Hematopoietic multipotent progenitor cell treated with erythropoietin and hydrocortisone succinate and interleukin-3 and kit ligand, for 4 days (in vitro differentiated cells): ENCODE results near the gene FAM47C.
A peak's percentile ranks its signal among the peaks of the same experiment; 100 is the strongest.
"Not testable (repeated sequence)": the region's sequence is repeated elsewhere in the genome, so short reads cannot be mapped to it uniquely, and the experiment has no call there.

ENCODE experiments used
- DNase-seq: peaks from one replicate; pipeline ENCODE4 v3.0.0-alpha.2; 2015

Gene FAM47C

DNA sequence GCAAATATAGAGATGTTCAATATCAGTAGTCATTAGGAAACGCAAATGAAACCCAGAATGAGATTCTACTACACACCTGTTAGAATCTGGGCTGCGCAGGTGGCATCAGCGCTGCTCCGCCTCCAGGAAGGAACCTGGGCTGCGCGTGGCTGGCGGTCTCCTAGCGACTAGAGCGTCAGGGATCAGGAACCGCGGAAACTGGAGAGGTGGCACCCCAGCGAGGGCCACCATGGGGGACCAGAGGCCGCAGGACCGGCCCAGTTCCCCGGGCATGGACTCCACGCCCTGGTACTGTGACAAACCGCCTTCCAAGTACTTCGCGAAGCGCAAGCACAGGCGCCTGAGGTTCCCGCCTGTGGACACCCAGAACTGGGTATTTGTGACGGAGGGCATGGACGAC is at the start of gene FAM47C:
Gene FAM47C (plus strand): TSS at position 185 of the 400 bp plus-strand sequence. CDS start 45 bp downstream, at position 230.
- DNase-seq, result not testable (repeated sequence)

DNA sequence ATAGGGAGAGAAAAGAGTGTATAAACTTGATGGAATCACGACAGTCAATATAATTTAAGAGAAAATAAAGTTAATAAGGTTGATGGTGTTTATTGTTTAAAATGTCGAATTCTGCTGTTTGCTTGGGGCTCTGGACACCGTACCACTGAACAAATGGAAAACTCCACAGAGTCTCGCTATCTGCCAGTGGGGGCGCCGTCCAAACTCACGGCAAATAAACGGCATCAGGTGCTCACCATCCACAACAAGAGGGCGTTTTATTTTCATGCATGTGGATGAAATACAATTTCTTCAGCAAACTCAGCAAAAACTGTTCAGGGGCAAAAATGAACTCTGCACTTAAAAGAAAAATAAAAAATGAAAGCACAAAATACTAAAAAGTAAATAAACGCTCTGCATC is 46.6 kb upstream of the FAM47C start:
- DNase-seq, result no peak

DNA sequence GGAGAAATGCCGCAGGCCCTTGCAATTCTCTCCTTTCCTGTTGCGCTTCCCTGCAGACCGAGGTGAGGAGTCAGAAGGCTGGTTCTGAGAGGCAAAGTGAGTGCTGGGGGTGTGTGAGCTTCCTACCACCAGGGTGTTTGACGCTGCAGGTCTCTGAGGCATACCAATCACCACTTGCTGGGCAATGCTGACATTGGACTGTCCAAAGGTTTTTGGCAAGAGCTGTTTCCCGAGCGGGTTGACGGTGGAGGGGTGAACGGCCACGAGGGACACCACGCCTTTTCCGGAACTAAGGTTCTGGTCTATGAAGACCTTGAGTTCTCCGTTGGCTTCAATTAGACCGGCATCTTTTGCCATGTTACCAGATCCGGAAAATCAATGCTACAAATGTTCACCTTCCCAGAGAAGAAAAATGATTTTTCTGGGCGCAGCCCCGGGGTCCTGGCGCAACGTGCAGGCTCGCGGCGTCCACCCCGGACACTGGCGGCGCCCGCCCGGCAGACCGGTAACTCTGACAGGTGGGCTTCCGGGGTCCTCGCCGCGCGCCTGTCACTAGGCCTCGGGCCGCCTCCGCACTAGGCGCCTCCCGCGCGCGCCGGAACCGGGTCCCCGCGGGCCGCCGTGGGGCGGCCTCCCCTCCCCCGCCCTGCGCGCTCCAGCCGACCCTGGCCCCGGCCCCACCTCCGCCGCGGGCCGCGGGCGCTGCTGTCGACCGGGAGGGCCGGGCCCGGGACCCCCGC is 44.9 kb upstream of the FAM47C start:
- no peak for DNase-seq

DNA sequence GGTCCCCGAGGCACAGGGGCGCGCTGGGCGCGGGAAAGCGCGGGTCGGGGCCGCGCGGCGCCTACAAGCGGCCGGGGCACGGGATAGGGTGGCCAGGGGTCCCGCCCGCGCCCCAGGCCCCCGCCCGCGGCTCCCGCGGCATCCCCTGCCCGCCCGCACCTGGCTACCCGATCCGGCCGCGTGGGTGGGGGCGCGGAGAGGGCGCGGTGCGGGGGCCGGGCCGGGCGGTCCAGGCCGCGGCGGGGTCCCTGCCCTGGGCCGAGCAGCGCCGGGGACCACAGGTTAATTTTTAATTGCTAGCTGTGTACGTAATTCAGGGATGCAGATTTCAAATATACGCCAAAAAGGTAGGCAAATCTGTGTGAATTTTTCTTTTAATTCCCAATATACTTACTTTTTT is 44.3 kb upstream of the FAM47C start:
- DNase-seq, result no peak

DNA sequence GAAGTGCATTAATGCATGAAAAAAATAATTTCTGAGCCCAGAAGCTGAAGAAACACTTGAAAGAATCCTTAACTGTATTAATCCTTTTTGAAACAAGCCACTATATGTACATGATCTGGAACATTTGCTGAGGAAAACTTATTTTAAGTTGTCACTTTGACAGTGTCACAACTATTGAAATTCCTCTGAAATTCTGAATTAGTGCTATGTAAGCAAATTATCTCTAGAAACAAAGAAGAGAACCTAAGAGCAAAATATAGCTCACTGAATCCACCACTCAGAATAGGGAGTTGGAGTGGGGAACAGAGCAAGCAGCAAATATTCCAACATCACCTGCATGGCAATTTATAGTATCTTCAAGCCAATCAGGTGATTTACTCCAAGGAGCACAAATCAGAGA is 34.6 kb upstream of the FAM47C start:
- DNase-seq, result no peak

DNA sequence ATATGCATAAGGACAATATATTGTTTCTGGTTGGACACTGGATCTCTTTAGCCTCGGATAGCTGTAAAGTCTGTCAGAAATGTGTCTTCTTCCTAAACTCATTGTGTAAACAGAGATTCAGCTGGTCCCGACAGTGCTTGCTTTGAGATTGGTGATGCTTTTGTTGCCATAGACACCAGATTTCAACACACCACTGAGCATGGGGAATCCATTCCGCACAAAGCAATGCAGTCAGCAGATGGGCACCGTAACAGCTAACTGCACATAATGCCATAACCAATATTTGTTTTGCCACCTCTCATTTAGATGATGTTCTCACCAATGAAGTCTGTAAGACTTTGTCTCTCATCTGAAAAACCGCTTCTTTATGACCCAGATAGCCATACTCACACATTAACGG is 33.3 kb upstream of the FAM47C start:
- no peak for DNase-seq

DNA sequence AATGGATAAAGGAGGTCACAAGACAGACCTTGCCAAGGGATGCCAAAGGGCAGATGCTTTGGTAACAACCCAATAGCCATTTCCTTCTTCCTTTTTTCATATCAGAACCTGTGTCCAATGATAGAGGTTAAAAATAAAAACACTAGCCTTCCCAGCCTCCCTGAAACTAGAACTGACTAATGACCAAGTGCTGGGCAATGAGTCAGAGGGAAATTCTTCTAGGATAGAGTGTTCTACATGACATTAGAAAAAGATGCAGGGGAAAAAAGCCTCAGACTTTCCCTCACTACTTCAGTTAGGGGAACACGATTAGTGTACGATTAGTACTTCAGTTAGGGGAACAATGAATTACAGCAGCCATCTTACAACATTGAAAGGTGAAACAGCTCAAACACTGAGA is 29.3 kb upstream of the FAM47C start:
- no peak for DNase-seq

- no peak for DNase-seq
Measured at GRCh38 chrX:36983831-36984230, 24.3 kb upstream of the FAM47C start.

DNA sequence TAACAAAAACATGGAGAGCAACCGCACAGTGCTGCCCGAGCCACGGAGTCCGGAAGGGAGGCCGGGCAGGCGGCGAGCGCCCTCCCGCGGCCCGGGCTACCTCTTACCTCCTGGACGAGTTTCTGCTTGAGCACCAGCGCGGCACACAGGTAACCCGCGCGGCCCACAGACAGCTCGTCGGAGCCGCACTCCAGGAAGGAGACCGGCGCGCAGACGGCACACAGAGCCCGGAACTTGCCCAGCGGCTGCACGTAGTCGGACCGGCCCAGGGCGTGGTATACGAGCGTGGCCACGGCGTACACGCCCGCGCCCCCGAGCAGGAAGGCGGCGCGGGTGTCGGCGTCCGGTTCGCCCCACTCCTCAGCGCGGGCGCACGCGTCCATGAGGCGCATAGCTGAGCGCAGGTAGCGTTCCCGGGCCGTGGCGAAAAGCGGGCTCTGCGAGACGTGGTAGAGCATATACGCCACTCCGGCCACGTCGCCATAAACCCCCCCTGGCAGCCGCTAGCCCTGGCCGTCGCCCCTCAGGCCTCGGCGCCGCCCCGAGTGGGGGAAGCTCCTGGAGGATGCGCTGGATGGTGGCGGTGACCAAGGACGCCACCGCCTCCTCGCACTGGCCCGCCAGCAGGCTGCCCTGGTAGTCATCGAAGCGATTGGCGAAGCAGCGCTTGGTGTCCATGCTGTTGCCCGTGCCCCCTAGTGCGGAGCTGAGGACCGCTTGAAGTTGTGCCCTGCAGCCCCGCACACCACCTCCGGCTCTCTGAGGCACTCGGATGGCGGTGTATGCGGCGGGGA is 22.6 kb upstream of the FAM47C start:
- peak; percentile 6 for DNase-seq

- DNase-seq, result no peak
Measured at GRCh38 chrX:36986231-36986630, 21.9 kb upstream of the FAM47C start.

GRCh38 chrX:36987212-36987611 is 21.0 kb upstream of the FAM47C start:
- DNase-seq, result not testable (repeated sequence)

- no peak for DNase-seq
Measured at GRCh38 chrX:37000140-37000539, 8.0 kb upstream of the FAM47C start.

- no peak for DNase-seq
Measured at GRCh38 chrX:37010496-37010895, 2.3 kb downstream of the FAM47C start.

DNA sequence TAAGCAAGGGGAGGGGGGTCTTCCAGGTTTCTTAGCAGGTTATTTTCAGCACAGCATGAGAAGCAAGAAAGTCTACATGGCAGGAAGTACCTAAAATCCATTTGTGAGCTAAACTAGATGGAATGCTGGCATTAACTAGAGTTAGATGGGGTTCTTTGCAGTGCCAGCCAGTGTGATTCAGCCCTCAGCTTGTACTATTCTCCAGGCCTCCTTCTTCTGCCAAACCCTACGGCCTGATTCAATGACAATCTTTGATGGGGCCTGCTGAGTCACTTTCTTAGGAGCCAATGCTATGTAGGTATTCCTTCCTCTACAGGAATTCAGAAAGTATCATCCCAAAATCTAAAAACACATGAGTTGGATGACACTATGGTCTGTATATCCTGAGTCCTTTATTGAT is 26.1 kb downstream of the FAM47C start:
- not testable (repeated sequence) for DNase-seq

DNA sequence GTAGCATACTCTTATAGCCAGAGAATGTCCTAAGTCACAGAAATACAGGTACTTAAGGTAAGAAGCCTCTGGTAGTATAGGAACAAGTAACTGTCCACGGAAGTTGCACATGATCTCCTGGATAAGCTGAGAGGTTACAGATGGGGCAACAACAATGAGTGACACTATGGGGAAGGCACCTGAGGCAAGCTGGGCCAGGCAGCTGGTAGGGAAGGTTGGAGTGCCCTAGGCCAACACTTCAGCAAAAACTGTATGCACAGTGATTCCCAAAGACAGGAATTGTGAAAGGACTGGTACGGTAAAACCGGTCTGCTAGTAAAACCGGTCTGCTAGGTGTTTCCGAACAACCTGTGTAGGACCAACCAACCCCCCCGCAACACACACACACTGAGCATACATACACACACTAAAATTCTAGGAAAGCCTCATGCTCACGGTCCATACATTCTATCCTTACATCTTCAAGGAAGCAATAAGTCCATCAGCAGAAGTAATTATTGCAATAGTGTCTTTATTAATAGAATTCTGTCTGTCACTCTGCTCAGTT is 28.6 kb downstream of the FAM47C start:
- not testable (repeated sequence) for DNase-seq

GRCh38 chrX:37038814-37039213 is 30.6 kb downstream of the FAM47C start:
- DNase-seq, result not testable (repeated sequence)

DNA sequence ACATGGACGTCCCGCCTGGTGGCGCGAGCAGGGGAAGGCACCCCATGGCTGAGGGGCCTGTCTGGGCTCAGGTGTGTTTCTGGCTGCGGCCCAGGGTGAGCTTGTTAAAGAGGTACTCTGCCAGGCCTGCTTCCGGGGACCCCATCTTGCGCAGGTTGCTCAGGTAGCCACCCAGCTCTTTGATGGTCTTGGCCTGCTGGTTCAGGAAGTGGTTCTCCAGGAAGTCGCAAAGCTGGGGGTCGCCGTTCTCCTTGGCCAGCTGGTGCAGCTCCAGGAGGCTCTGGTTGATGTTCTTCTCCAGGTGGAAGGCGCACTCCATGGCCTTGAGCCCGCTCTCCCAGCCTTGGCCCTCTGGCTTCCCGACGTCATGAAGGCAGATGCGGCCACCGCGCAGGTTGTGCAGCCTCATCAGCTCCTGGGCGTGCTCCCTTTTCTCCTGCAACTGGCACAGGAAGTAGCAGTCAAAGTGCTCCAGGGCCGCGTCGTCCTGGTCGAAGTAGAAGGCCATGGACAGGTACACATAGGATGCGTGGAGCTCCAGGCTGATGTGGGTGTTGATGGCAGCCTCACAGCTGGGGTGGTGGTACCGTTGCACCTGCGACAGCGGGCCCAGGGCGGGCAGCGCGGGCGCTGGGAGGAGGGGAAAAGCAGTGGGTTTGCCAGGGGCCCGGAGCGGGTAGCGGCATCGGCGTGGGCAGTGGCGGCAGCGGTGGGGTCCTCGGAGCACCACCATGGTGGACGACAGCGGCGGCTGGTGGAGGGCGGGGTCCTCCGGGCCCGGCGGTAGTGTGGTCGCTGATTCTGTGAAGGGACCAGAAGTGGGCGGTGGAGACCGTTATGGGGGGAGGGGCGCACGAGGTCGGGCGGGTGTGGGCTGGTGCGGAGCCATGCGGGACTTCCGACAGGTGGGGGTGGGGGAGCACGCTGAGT is 35.1 kb downstream of the FAM47C start:
- not testable (repeated sequence) for DNase-seq

DNA sequence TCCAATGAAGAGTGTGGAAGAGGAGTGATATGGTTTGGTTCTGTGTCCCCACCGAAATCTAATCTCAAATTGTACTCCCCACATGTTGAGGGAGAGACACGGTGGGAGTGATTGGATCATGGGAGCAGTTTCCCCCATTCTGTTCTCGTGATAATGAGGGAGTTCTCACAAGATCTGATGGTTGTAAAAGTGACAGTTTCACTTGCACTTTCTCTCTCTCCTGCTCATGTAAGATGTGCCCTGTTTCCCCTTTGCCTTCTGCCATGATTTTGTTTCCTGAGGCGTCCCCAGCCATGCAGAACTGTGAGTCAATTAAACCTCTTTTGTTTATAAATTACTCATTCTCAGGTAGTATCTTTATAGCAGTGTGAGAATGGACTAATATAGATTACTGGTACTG is 39.6 kb downstream of the FAM47C start:
- no peak for DNase-seq

- DNase-seq, result not testable (repeated sequence)
Measured at GRCh38 chrX:37057572-37057971, 49.4 kb downstream of the FAM47C start.

DNA sequence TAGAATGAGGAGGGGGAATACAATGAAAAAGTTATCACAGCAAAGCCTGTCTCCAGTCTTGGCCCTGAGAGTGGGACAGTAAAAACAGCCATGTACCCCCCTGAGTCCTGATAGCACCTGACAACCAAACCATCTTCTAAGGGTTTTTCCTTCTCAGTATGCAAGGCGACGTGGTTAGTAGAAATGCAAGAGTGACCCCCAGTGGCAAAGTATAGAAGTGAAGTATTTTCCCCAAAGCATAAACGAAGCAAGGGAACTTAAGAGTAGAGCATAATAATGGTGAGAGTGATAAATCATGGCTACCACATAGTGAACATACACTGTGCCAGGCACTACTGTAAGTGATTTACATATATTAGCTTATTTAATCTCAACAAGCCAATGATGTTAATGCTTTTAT is 52.8 kb downstream of the FAM47C start:
- DNase-seq, result peak; percentile 52
